NCI-H2171 treated with DMSO at 0.1 percent for 48 hours (cell line): ENCODE data around the gene LPGAT1.

Experiments used
- DNase-seq: peaks from one replicate; lab custom pipeline; 2025; lab: John Stamatoyannopoulos, UW

Gene LPGAT1

GRCh38 chr1:211828584-211829342 is 1.8 kb downstream of the LPGAT1 start:
- DNase-seq, result no peak

DNA sequence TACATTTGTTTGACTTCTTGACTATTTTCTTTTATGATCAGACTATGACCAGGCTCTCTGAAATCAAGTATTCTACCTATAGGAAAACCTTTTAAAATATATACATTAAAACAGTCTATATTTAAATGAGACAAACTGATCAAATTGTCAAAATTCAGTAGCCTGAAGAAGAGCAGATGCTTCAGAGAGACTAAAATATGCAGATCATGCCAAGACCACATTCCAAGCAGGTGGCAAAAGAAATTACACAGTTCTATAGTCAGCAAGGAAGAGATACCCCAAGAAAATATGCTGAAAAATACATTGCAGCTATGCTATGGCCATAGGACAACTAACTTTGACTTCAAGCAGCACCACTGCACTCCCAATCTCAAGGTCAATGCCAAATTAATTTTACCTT is 3.5 kb downstream of the LPGAT1 start:
- DNase-seq, result no peak

DNA sequence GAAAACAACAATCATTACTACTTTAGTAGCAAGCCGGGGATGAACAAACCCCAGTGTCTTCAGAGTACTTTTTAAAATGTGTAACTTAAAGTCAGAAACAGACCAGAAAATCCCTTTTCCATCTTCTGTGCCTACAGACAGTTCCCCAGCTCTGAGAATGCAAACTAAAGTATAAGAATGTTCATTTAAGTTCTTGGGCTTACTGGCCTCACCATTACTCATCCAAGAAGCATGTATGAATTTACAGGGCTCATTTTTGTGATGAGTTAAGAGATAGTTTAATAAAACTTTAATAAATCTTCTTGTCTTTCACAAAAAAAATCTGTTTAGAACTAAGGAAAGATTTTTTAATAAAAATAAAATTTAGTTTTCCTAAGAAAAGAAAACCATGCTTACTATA is 4.6 kb downstream of the LPGAT1 start:
- no peak for DNase-seq

- no peak for DNase-seq
Measured at GRCh38 chr1:211822677-211823407, 7.7 kb downstream of the LPGAT1 start.

GRCh38 chr1:211816586-211816985 is 14.0 kb downstream of the LPGAT1 start:
- DNase-seq, result no peak

DNA sequence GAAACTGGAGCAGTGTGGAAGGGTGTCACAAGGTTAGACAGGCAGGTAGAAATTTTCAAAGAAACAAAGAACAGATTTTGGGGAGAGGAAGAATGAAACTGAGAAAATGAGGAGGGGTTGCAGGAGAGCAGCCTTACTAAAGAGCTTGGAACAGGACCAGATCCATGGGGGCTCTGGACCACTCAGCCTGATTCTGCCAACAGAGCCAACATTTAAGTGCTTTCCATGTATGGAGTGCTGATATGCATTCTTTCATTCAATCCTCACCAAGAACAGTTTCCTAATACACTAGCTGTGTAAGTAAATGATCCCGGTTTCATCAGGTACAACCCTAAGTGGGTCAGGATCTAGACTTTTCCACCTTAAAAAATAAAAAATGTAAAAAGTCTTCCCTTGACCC is 16.2 kb downstream of the LPGAT1 start:
- no peak for DNase-seq

DNA sequence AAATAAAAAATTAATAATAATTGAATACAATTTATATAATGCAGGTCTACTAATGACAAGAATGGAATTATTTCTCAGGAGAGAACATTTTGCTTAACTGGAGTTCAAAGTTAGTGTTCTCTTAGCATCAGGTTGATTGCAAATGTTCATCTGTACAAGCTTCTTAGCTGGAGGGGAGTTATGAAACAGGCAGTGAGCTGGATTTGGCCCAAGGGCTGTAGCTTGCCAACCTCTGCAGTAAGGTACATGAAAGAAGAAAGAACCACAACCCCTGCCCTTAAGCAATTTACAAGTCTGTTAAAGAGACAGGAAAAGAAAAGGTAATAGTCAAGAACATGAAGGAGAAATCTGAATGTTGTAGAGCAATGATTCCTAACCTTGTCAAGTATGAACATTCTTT is 17.0 kb downstream of the LPGAT1 start:
- no peak for DNase-seq

GRCh38 chr1:211812584-211812983 is 18.0 kb downstream of the LPGAT1 start:
- DNase-seq, result no peak

GRCh38 chr1:211811848-211812247 is 18.7 kb downstream of the LPGAT1 start:
- DNase-seq, result no peak

- DNase-seq, result no peak
Measured at GRCh38 chr1:211811126-211811525, 19.4 kb downstream of the LPGAT1 start.

- DNase-seq, result no peak
Measured at GRCh38 chr1:211808475-211808874, 22.1 kb downstream of the LPGAT1 start.

- DNase-seq, result no peak
Measured at GRCh38 chr1:211804915-211805314, 25.6 kb downstream of the LPGAT1 start.

DNA sequence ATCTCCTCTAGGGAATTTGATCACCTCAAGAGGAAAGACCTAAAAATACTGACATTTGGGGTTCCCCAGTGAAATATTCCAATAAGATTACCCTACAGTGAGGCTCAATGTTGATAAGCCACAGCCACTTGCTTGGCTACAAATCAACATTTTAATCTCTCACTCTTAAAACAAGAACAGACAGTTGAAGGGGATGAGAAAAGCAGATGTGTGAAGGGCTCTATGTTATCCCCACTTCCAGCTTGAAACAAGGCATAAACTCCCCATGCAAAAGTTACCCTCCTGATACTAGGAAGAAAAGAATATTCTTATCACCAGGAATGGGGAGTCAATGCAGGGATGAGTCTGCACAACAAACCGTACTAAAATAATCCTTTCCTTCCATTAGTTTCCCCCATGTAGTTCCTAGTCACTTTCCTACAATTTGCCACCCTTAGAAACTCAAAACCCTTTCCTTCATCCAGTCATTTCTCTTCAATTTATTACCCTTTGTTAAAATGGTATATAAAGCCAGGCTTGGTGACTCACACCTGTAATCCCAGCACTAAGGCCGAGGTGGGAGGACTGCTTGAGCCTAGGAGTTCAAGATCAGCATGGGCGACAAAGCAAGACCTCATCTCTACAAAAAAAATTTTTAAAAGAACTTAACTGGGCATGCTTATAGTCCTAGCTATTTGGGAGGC is 29.5 kb downstream of the LPGAT1 start:
- no peak for DNase-seq

- DNase-seq, result no peak
Measured at GRCh38 chr1:211797994-211798393, 32.6 kb downstream of the LPGAT1 start.

- DNase-seq, result no peak
Measured at GRCh38 chr1:211791979-211792378, 38.6 kb downstream of the LPGAT1 start.

GRCh38 chr1:211789641-211790464 is 40.7 kb downstream of the LPGAT1 start:
- DNase-seq, result no peak

DNA sequence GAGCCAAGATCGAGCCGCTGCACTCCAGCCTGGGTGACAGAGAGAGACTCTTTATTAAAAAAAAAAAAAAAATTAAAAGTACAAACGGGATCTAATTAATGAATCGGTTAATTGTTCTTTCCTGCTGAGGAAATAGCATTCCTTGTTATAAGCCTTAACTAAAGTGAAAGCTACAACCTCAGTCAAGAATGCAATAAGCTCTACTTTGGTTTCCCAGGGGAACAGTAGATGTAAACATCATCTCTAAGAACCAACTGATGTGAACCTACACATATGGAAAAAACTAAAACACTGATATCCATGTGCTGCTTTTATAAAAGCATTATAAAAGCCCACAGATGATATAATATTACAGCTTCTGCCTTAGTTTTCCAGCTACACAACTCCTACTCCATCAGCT is 41.9 kb downstream of the LPGAT1 start:
- peak; percentile 62 for DNase-seq

DNA sequence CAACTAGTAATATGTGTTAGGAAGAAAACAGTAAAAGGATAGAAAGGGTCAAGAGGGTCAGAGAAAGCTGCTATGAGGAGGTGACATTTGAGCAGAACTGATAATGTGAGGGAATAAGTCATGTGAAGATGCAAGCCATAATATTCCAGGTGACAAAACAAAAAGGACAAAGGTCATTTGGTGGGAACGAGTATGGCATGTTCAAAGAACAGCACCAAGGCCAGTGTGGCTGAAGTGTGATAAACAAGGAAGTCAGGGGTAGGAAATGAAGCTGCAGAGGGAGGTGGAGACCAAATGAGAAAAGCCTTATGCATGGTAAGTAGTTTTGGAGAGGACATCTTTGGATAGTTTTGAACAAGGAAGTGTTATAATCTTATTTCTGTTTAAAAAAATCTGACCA is 46.7 kb downstream of the LPGAT1 start:
- DNase-seq, result no peak

DNA sequence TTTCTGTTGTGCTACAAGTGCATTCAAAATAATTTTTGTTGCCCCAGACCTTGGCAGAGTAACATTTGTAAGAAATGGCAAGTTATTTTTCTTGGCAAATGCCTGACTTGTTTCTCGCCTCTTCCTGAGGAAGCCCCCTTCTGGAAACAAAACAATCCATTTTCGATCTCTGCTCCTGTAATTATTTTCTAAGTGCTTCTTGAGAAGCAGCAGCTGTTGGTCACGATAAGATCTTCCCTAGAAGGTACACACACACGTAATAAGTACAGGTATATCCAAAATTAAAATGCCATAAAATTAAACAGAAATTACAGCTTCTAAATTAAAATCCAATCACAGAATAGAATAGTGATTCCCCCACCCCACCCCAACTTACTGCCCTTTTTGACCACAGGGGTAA is 47.3 kb downstream of the LPGAT1 start:
- peak; percentile 81 for DNase-seq

DNA sequence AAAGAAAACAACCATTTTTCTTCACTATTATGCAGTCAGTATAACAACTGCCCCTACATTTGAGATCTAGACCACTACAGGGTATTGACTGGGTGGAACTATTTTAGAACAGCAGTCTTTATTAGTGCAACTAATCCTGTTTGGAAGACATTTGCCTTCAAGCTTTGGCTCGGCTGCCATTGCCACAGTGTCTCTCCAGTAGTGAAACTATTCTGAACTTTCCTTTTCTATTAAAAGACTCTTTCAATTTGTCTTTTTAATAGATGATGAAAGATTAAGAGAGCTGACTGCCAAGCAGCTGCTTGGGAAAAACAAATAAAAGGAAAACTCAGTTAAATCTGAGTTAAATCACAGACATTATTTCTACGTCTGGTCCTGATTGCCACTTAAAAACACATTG is 49.3 kb downstream of the LPGAT1 start:
- DNase-seq, result no peak

DNA sequence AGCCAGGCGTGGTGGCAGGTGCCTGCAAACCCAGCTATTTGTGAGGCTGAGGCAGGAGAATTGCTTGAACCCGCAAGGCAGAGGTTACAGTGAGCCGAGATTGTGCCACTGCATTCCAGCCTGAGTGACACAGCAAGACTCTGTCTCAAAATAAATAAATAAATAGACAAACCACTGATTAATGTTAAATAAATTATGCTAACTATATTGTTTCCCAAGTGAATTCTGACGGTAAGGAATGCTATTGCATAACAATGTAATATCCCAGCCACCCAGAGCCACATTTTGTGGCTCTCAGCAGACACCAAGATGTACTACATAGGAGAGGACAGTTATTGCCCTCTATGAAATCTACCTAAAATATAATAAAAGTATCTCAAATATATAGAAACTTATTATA is 55.4 kb downstream of the LPGAT1 start:
- no peak for DNase-seq

DNA sequence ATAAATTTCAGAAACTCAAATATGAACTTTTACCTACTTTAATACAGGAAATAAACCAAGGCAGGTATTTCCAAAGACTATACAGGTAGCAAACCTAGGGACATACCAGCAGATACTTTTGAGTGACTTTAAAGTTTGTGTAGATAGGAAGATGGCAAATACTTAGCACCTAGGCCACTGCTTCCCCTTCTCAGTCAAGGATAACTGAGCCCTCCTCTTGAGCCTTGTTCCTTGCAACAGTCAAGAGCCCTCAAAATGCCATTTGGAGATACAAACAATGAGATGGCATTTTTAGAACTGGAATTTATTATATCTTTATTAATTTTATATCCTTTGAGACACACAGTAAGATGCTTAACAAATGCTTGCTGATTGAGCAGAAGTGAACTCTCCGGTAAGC is 65.9 kb downstream of the LPGAT1 start:
- DNase-seq, result no peak
